ENCODE measurements around the gene MKLN1. TPM values are rescaled to one million over a fixed set of nuclear protein-coding genes. Genes with fewer than 3 reads are reported as not detected.
"Not testable (repeated sequence)": the region's sequence is repeated elsewhere in the genome, so short reads cannot be mapped to it uniquely, and the experiment has no call there.

MKLN1 gene
- total RNA-seq, 1 donor from 2014 or later = 36.9 TPM

- intact Hi-C loops (cut with micrococcal nuclease) = no loop called here
Measured at GRCh38 chr7:131388126-131388525, 60.5 kb downstream of the MKLN1 start.

GRCh38 chr7:131390275-131390674 lies 62.6 kb downstream of the MKLN1 start:
- intact Hi-C loops (cut with micrococcal nuclease) = no loop called here

GRCh38 chr7:131391145-131391544 lies 63.5 kb downstream of the MKLN1 start:
- intact Hi-C loops (cut with micrococcal nuclease) = no loop called here

- intact Hi-C loops (cut with micrococcal nuclease) = no loop called here
Measured at GRCh38 chr7:131400681-131401176, 73.1 kb downstream of the MKLN1 start.

- intact Hi-C loops (cut with micrococcal nuclease) = no loop called here
Measured at GRCh38 chr7:131401194-131401593, 73.5 kb downstream of the MKLN1 start.

- intact Hi-C loops (cut with micrococcal nuclease) = no loop called here
Measured at GRCh38 chr7:131403322-131403721, 75.6 kb downstream of the MKLN1 start.

- intact Hi-C loops (cut with micrococcal nuclease) = no loop called here
Measured at GRCh38 chr7:131404226-131404911, 76.7 kb downstream of the MKLN1 start.

GRCh38 chr7:131409129-131409766 lies 81.6 kb downstream of the MKLN1 start:
- intact Hi-C loops (cut with micrococcal nuclease) = no loop called here

GRCh38 chr7:131412031-131412430 lies 84.4 kb downstream of the MKLN1 start:
- intact Hi-C loops (cut with micrococcal nuclease) = no loop called here

GRCh38 chr7:131413711-131414110 lies 86.0 kb downstream of the MKLN1 start:
- intact Hi-C loops (cut with micrococcal nuclease) = no loop called here

- intact Hi-C loops (cut with micrococcal nuclease) = loop anchor here (1.0 to 2.0 kb wide), 2 partner anchors 355 to 528 kb away; no protein-coding TSS in a partner anchor
Measured at GRCh38 chr7:131424219-131424822, 96.6 kb downstream of the MKLN1 start.

- intact Hi-C loops (cut with micrococcal nuclease) = loop anchor here (2.0 kb wide), 1 partner anchor 529 kb away; no protein-coding TSS in a partner anchor
Measured at GRCh38 chr7:131425992-131426391, 98.3 kb downstream of the MKLN1 start.

GRCh38 chr7:131430826-131431225 lies 103.2 kb downstream of the MKLN1 start:
- intact Hi-C loops (cut with micrococcal nuclease) = not testable (repeated sequence)

- intact Hi-C loops (cut with micrococcal nuclease) = no loop called here
Measured at GRCh38 chr7:131431289-131431688, 103.6 kb downstream of the MKLN1 start.

GRCh38 chr7:131431756-131432155 lies 104.1 kb downstream of the MKLN1 start:
- intact Hi-C loops (cut with micrococcal nuclease) = no loop called here

GRCh38 chr7:131436384-131436783 lies 108.7 kb downstream of the MKLN1 start:
- intact Hi-C loops (cut with micrococcal nuclease) = no loop called here

- intact Hi-C loops (cut with micrococcal nuclease) = no loop called here
Measured at GRCh38 chr7:131438969-131439368, 111.3 kb downstream of the MKLN1 start.

- intact Hi-C loops (cut with micrococcal nuclease) = no loop called here
Measured at GRCh38 chr7:131443496-131443895, 115.8 kb downstream of the MKLN1 start.

- intact Hi-C loops (cut with micrococcal nuclease) = no loop called here
Measured at GRCh38 chr7:131444683-131445082, 117.0 kb downstream of the MKLN1 start.

- intact Hi-C loops (cut with micrococcal nuclease) = no loop called here
Measured at GRCh38 chr7:131449373-131449902, 121.8 kb downstream of the MKLN1 start.

GRCh38 chr7:131454498-131454897 lies 126.8 kb downstream of the MKLN1 start:
- intact Hi-C loops (cut with micrococcal nuclease) = no loop called here

GRCh38 chr7:131455001-131455400 lies 127.3 kb downstream of the MKLN1 start:
- intact Hi-C loops (cut with micrococcal nuclease) = no loop called here

All from T-helper 2 cell treated with Interferon-gamma antibody and Interleukin-4, amounts not matched to agents 100 ng/mL and 5 ng/mL, for 36 hours (primary cell).